ENCODE data around the gene RGS7. TPM values are rescaled to one million over a fixed set of nuclear protein-coding genes. Genes with fewer than 3 reads are reported as not detected.

The RGS7 gene
- total and polyA plus RNA-seq, 2 experiments from 2014 or later = 0.32 to 1.7 TPM

- H3K4me1 ChIP-seq (ENCODE audit: insufficient read depth) = no peaks in the 10 kb centered on the region
- no peak for DNase-seq
- H3K9ac ChIP-seq = no peak overlapping the region
- no peaks in the 10 kb centered on the region for H3K36me3 ChIP-seq (ENCODE audit: low read depth)
- H3K27ac ChIP-seq = no peak overlapping the region
- 9 to 18% methylated on average over 2 of the region's 2 CpGs for WGBS, 2 experiments (ENCODE audit: low coverage in 1 of 2, low lambda C conversion rate in 2 of 2, missing lambda C conversion rate in 2 of 2)
- H3K79me2 ChIP-seq (ENCODE audit: insufficient read depth) = no peaks in the 10 kb centered on the region
- no peaks in the 10 kb centered on the region for H3K9me2 ChIP-seq (ENCODE audit: insufficient read depth)
- TF ChIP-seq EZH2phosphoT487 (IDR thresholded peaks at IDR 0.05; ENCODE audit: insufficient read depth, low read depth) (no peak), EZH2 (IDR thresholded peaks at IDR 0.05; ENCODE audit: insufficient read depth, poor library complexity, severe bottlenecking) (no peak)
- H3K27me3 ChIP-seq (replicated peaks; ENCODE audit: insufficient read depth) = no peaks in the 10 kb centered on the region
- no peaks in the 10 kb centered on the region for H3F3A ChIP-seq (ENCODE audit: insufficient read depth)
- H3K9me3 ChIP-seq (ENCODE audit: low read depth) = no peaks in the 10 kb centered on the region
- H3K4me3 ChIP-seq = no peak overlapping the region
- in situ Hi-C loops (cut with MboI) = no loop called here
- H4K20me1 ChIP-seq (ENCODE audit: insufficient read depth) = no peaks in the 10 kb centered on the region
- H3K4me2 ChIP-seq (ENCODE audit: unreplicated experiment) = no peak overlapping the region
- H2AFZ ChIP-seq = no peak overlapping the region
Observed at GRCh38 chr1:241270016-241270415, 87.0 kb downstream of the RGS7 start.

- Histone ChIP-seq H3K4me1 (ENCODE audit: insufficient read depth) (no peaks in the 10 kb centered on the region), H3K36me3 (ENCODE audit: low read depth) (no peaks in the 10 kb centered on the region), H3K4me2 (ENCODE audit: unreplicated experiment) (no peak overlapping the region), H3F3A (ENCODE audit: insufficient read depth) (no peaks in the 10 kb centered on the region), H4K20me1 (ENCODE audit: insufficient read depth) (no peaks in the 10 kb centered on the region), H3K27ac (no peak overlapping the region), H3K9ac (no peak overlapping the region), H3K9me2 (ENCODE audit: insufficient read depth) (no peaks in the 10 kb centered on the region), H2AFZ (no peak overlapping the region), H3K27me3 (replicated peaks; ENCODE audit: insufficient read depth) (no peaks in the 10 kb centered on the region), H3K79me2 (ENCODE audit: insufficient read depth) (no peaks in the 10 kb centered on the region), H3K4me3 (no peak overlapping the region), H3K9me3 (ENCODE audit: low read depth) (no peaks in the 10 kb centered on the region)
- no peak for DNase-seq
- in situ Hi-C loops (cut with MboI) = no loop called here
- 22% methylated on average over 9 of the region's 9 CpGs for WGBS, 2 experiments (ENCODE audit: low coverage in 1 of 2, low lambda C conversion rate in 2 of 2, missing lambda C conversion rate in 2 of 2)
- TF ChIP-seq EZH2phosphoT487 (IDR thresholded peaks at IDR 0.05; ENCODE audit: insufficient read depth, low read depth) (no peak), EZH2 (IDR thresholded peaks at IDR 0.05; ENCODE audit: insufficient read depth, poor library complexity, severe bottlenecking) (no peak)
Observed at GRCh38 chr1:241269116-241269515, 87.9 kb downstream of the RGS7 start.

- WGBS, 2 experiments (ENCODE audit: low coverage in 1 of 2, low lambda C conversion rate in 2 of 2, missing lambda C conversion rate in 2 of 2) = 14 to 22% methylated on average over 2 of the region's 2 CpGs
- H3K27ac ChIP-seq = no peak overlapping the region
- no peaks in the 10 kb centered on the region for H3K9me3 ChIP-seq (ENCODE audit: low read depth)
- no peak overlapping the region for H3K4me3 ChIP-seq
- DNase-seq = peak; percentile 2
- H2AFZ ChIP-seq = no peak overlapping the region
- TF ChIP-seq EZH2 (IDR thresholded peaks at IDR 0.05; ENCODE audit: insufficient read depth, poor library complexity, severe bottlenecking) (no peak), EZH2phosphoT487 (IDR thresholded peaks at IDR 0.05; ENCODE audit: insufficient read depth, low read depth) (no peak)
- H3K4me1 ChIP-seq (ENCODE audit: insufficient read depth) = no peaks in the 10 kb centered on the region
- no peaks in the 10 kb centered on the region for H3K36me3 ChIP-seq (ENCODE audit: low read depth)
- in situ Hi-C loops (cut with MboI) = no loop called here
- H3K9ac ChIP-seq = no peak overlapping the region
- no peaks in the 10 kb centered on the region for H3K27me3 ChIP-seq (replicated peaks; ENCODE audit: insufficient read depth)
- H3K79me2 ChIP-seq (ENCODE audit: insufficient read depth) = no peaks in the 10 kb centered on the region
- no peaks in the 10 kb centered on the region for H3F3A ChIP-seq (ENCODE audit: insufficient read depth)
- no peak overlapping the region for H3K4me2 ChIP-seq (ENCODE audit: unreplicated experiment)
- no peaks in the 10 kb centered on the region for H3K9me2 ChIP-seq (ENCODE audit: insufficient read depth)
- no peaks in the 10 kb centered on the region for H4K20me1 ChIP-seq (ENCODE audit: insufficient read depth)
Observed at GRCh38 chr1:241266121-241266520, 90.9 kb downstream of the RGS7 start.

- no peaks in the 10 kb centered on the region for H3K4me1 ChIP-seq (ENCODE audit: insufficient read depth)
- no peaks in the 10 kb centered on the region for H3K9me2 ChIP-seq (ENCODE audit: insufficient read depth)
- no peaks in the 10 kb centered on the region for H3K9me3 ChIP-seq (ENCODE audit: low read depth)
- H3K9ac ChIP-seq = no peak overlapping the region
- H3K4me2 ChIP-seq (ENCODE audit: unreplicated experiment) = no peak overlapping the region
- H3K36me3 ChIP-seq (ENCODE audit: low read depth) = no peaks in the 10 kb centered on the region
- no peak overlapping the region for H2AFZ ChIP-seq
- no peak for TF ChIP-seq EZH2 (IDR thresholded peaks at IDR 0.05; ENCODE audit: insufficient read depth, poor library complexity, severe bottlenecking)
- TF ChIP-seq EZH2phosphoT487 (IDR thresholded peaks at IDR 0.05; ENCODE audit: insufficient read depth, low read depth) = no peak
- H3K27ac ChIP-seq = no peak overlapping the region
- in situ Hi-C loops (cut with MboI) = no loop called here
- no peaks in the 10 kb centered on the region for H3K27me3 ChIP-seq (replicated peaks; ENCODE audit: insufficient read depth)
- H4K20me1 ChIP-seq (ENCODE audit: insufficient read depth) = no peaks in the 10 kb centered on the region
- H3F3A ChIP-seq (ENCODE audit: insufficient read depth) = no peaks in the 10 kb centered on the region
- DNase-seq = no peak
- H3K4me3 ChIP-seq = no peak overlapping the region
- no peaks in the 10 kb centered on the region for H3K79me2 ChIP-seq (ENCODE audit: insufficient read depth)
- 22 to 25% methylated on average over 2 of the region's 2 CpGs for WGBS, 2 experiments (ENCODE audit: low coverage in 1 of 2, low lambda C conversion rate in 2 of 2, missing lambda C conversion rate in 2 of 2)
Observed at GRCh38 chr1:241265428-241265827, 91.6 kb downstream of the RGS7 start.

- Histone ChIP-seq H3F3A (ENCODE audit: insufficient read depth) (no peaks in the 10 kb centered on the region), H3K4me3 (no peak overlapping the region), H3K9me3 (ENCODE audit: low read depth) (no peaks in the 10 kb centered on the region), H3K27me3 (replicated peaks; ENCODE audit: insufficient read depth) (no peaks in the 10 kb centered on the region), H3K4me1 (ENCODE audit: insufficient read depth) (no peaks in the 10 kb centered on the region), H3K4me2 (ENCODE audit: unreplicated experiment) (no peak overlapping the region), H4K20me1 (ENCODE audit: insufficient read depth) (no peaks in the 10 kb centered on the region), H3K9ac (no peak overlapping the region), H3K27ac (no peak overlapping the region), H3K9me2 (ENCODE audit: insufficient read depth) (no peaks in the 10 kb centered on the region), H3K79me2 (ENCODE audit: insufficient read depth) (no peaks in the 10 kb centered on the region), H3K36me3 (ENCODE audit: low read depth) (no peaks in the 10 kb centered on the region), H2AFZ (no peak overlapping the region)
- 22 to 23% methylated on average over 3 of the region's 3 CpGs for WGBS, 2 experiments (ENCODE audit: low coverage in 1 of 2, low lambda C conversion rate in 2 of 2, missing lambda C conversion rate in 2 of 2)
- in situ Hi-C loops (cut with MboI) = no loop called here
- no peak for DNase-seq
- no peak for TF ChIP-seq EZH2 (IDR thresholded peaks at IDR 0.05; ENCODE audit: insufficient read depth, poor library complexity, severe bottlenecking)
- TF ChIP-seq EZH2phosphoT487 (IDR thresholded peaks at IDR 0.05; ENCODE audit: insufficient read depth, low read depth) = no peak
Observed at GRCh38 chr1:241263346-241263745, 93.7 kb downstream of the RGS7 start.

Data from GM23248 (cell line).